Forelimb muscle (tissue), 1 donor: ENCODE data around the gene APEX2. TPM values are rescaled to one million over a fixed set of nuclear protein-coding genes. Genes with fewer than 3 reads are reported as not detected.
A peak's percentile ranks its signal among the peaks of the same experiment; 100 is the strongest.
"Not testable (repeated sequence)": the region's sequence is repeated elsewhere in the genome, so short reads cannot be mapped to it uniquely, and the experiment has no call there.

Experiments used
- DNase-seq: peaks from one replicate; pipeline ENCODE4 v3.0.0-alpha.2; 2013; ENCODE audit warnings: low read depth
- polyA plus RNA-seq: library from polyadenylated mRNA; unstranded; fragments of 120-200 nt; gene quantifications from one replicate; pipeline ENCODE4 v1.2.1, GENCODE V29; 2013; ENCODE audit not compliant: insufficient read length

The APEX2 gene
- polyA plus RNA-seq = 8.5 TPM

GRCh38 chrX:54999717-55000598, at the start of gene APEX2:
APEX2 (plus strand) TSS chrX:55000363; CDS start chrX:55000423, 60 bp downstream.
- DNase-seq = peak; percentile 77

- DNase-seq = no peak
These were observed 49.3 kb upstream of the APEX2 start for GRCh38 chrX:54950730-54951375.

DNA sequence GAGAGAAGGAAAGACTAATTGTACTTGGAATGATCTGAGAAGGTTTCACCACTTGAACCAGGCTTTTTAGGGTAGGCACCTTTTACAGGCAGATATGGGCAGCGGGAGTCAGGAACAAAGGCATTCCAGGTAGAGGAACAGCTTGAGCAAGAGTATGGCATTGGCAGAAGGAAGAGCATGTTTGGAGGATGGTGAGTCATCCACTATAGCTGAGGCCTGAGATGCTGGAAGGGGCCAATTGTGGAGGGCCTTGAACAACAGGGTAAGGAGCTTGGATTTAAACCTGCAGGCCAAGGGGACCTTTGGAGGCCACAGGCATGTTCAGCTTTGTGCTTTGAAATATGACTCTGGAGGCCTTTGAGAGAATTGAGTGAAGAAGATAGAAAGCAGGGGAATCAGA, 38.4 kb upstream of the APEX2 start:
- DNase-seq = no peak

DNA sequence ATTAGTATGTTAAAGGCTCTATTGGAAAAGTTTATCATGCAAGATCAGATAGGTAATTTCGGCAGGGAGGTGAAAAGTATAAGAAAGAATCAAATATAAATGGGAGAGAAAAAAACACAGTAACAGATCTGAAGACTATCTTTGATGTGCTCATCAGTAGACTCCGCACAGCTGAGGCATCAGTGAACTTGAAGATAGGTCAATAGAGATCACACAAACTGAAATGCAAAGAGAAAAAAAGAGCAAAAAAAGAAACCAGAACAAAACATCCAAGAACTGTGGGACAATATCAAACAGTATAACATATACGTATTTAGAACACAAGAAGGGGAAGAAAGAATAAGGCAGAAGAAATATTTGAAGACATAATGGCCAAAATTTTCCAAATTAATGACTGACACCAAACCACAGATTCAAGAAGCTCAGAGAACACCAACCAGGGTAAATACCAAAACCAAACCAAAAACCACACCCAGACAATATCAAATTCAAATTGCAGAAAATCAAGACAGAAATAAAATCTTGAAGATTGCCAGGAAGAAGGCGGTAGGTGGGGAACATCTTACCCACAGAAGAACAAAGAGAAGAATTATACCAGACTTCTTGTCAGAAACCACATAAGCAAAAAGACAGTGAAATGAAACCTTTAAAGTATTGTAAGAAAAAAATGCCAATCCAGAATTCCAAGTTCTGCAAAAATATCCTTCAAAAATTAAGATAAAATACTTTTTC, 35.2 kb upstream of the APEX2 start:
- DNase-seq = no peak

DNA sequence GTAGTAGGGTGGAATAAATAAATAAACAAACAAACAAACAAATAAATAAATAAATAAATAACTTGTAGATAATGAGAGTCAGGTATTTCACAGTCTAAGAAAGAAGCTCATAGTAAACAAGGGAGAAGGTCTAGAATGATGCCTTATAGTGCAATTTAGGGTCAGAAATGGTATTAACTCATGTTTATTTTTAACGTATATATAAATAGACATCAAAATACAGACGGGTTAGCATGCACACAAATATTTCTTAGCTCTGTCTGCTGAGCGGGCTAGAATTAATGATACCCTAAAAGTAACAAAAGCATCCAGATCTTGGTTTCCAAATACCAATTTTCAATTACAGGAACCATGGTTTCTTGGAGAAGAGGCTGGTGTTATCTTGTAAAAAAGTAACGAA, 22.8 kb upstream of the APEX2 start:
- no peak for DNase-seq

DNA sequence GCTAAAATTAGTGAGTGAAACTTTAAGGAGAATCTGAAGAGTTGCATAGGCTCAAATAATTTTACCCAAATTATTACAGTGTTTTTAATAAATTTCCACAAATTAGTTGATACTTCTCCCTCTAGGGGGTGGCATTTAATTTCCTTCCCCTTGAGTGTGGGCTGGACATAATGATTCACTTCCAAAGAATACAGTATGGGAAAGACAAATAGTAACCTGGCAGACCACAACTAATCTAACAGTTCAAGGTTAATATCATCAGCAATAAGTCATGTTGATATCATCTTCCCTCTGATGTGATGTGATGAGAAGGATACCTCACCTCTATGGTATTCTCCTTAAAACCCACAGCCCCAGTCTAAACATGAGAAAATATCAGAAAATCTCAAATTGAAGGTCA, 21.7 kb upstream of the APEX2 start:
- no peak for DNase-seq

DNA sequence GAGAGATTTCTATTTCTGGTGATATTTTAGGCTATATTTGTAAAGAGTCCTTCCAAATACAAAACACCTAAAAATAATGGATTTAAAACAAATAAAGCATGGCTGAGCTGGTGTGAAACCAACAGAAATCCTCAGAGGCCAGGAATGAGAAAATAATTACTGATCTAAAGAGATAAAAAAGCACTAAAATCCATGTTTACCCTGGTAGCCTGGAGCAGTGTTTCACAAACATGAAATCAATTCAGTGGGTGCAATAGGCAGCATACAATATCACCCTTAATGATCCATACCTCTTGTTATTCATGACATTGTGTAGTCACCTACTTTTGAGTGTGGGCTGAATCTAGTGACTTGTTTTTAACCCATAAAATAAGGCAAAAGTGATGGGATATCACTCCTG, 20.7 kb upstream of the APEX2 start:
- DNase-seq = no peak

DNA sequence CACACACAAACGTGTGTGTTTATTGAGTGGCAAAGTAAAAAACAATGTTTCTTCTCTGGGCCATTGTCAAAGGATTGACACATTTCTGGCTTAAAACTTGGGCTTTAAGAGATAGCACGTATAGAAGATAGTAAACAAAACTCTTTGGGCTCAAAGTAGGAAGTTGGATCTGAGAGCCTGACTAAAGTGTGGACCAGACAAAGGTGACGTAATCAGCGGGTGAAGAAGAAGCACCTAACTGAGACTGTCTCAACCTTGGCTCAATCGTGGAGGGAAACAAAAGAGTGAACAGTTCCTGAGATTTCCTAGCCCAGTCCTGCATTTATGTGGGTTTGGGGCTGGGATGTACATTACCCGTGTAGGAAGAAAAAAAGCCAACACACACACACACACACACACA, 19.8 kb upstream of the APEX2 start:
- no peak for DNase-seq

GRCh38 chrX:54983306-54983705, 16.9 kb upstream of the APEX2 start:
- not testable (repeated sequence) for DNase-seq

DNA sequence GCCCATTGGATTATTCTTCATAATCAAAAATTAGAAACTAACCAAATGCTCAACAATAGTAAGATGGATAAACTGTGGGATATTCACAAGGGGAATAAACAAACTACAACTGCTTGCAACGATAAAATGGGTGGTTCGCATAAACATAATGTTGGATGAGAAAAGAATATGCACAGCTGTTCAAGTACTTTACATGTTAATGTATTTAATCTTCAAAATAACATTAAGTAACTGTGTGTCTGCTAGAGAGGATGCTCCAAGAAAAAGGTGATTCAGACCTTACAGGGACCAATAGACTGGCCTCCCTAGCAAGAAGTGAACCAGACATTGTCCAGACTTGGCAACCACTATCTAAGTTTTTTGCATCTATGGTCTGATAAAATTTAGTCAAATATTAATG, 8.5 kb upstream of the APEX2 start:
- DNase-seq = no peak

DNA sequence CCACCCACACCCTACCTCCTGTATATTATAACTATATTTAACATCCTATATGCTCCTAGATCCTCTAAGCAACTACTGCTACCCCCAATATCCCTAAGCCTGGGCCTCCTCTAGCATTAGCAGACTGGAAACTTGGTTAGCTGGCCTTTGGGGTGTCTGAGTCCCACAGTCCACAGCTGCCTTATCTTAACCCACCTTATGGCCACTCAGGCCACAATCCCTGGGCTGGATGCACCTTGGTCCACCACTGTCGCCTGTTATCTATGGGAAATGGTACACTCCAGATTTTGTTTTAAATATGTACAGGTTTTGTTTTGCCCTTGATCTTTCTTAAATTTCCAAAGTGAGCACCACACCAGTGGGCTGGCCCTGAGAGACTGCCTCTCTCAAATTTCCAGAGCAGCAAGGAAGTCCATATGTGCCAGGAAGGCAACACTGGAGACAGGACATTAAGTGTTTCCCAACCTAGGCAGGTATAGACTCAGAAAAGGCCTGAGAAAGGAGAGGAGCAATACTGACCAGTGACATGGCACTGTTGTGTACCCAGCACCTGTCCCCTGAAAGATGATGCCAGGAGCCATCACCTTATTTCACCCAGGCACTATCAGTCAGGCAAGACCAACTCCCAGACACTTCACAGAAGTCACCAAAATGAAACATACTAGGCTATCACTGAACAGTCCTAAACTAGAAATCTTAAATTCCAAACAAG, 7.1 kb upstream of the APEX2 start:
- no peak for DNase-seq

GRCh38 chrX:54994099-54994498, 6.1 kb upstream of the APEX2 start, which contains the start of gene PFKFB1:
PFKFB1 (minus strand) TSS chrX:54994188; CDS start chrX:54994007, 181 bp downstream.
- no peak for DNase-seq

GRCh38 chrX:54994668-54995351, 5.4 kb upstream of the APEX2 start:
- no peak for DNase-seq

GRCh38 chrX:54995621-54996020, 4.5 kb upstream of the APEX2 start:
- no peak for DNase-seq

DNA sequence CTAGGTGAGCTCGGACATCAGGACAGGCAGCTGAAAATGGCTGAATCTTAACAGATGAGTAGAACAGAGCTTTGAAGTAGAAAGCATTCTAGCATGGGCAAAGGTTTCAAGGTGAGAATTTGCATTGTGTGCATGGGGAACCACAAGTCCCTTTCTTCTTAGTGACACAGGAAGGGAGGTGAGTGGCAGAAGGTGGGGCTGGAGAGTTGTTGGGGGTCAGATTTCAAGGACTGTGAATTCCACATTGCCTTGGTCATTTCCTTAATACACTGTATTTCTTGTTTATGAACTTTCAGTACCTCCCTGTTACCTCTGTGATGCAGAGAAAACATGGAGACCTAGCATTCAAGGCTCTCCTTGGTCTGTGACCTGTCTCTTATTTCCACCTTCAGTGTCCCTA, 4.1 kb downstream of the APEX2 start:
- no peak for DNase-seq

- DNase-seq = no peak
These were observed 5.1 kb downstream of the APEX2 start for GRCh38 chrX:55005256-55005655.

GRCh38 chrX:55006827-55007621, 6.9 kb downstream of the APEX2 start:
- DNase-seq = no peak

DNA sequence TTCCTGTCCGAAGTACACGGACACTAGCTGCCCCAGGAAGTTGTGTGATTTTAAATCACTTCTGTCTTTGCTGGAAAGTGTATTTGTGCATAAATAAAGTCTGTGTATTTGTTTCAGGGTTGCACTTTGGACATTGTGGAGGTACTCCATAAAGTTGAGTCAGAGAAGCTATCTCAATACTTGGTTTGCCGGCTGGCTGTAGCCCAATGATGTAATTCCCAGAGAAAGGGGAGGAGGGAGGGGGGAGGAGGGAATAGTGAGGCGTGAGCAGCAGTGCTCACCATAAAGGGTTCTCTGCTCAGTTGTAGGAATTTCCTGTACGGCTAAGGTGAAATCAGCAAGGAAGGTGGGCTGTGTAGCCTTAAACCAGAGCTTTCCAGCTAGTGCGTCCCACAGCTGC, 7.5 kb downstream of the APEX2 start:
- DNase-seq = no peak

DNA sequence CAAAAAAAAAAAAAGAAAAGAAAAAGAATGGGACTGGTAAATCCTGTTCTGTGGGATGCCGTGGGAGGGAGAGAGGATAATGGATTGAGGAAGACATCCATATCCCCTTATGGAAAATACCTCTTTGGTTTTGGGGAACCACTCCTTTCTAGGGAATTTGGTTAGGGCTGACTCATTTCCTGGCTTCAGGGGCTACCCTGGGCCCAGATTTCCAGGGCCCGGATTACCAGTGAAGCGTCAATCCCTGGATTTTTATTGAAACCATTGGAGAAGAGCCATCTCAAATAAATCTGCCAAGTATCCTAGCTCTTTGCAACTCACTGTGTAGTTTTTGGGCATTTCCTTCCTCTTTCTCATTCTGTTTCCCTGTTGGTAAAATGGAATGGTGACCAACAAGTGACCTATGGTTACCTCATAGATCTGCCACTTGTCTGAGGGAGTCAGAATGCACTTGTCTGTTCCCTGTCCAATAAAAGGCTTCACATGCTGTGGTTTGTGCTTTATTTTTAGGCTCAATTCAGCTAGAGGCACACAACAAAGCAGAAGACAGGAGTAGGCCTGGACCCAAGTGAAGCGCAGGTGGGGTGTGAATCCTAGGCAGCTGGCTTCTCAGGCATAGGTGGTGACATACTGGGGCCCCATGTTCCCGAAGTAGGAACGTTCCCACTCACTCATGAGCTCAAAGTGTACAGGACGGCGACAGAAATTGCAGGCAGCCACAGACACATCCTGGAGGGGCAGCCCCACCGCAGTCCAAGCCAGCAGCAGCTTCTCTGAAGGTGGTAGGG, 8.6 kb downstream of the APEX2 start:
- DNase-seq = no peak
